CD8-positive, alpha-beta memory T cell (primary cell): ENCODE data around the gene B3GALNT2. TPM values are rescaled to one million over a fixed set of nuclear protein-coding genes. Genes with fewer than 3 reads are reported as not detected.
"Not testable (repeated sequence)": the region's sequence is repeated elsewhere in the genome, so short reads cannot be mapped to it uniquely, and the experiment has no call there.

Source experiments
- CTCF ChIA-PET: fragments of 350-600 bp; sonication (Branson Sonifier 250); formaldehyde crosslinking; loops from one replicate; lab custom pipeline; 2021; ENCODE audit warnings: antibody characterized with exemption; lab: Charles Lee
- POLR2A ChIA-PET: fragments of 350-600 bp; sonication (Branson Sonifier 250); formaldehyde crosslinking; loops from one replicate; lab custom pipeline; 2021; ENCODE audit warnings: antibody characterized with exemption; lab: Charles Lee
- DNase-seq, 5 donors: peaks; one replicate each; pipeline versions ENCODE4 v3.0.0 to v3.0.0-alpha.2; 2020 to 2022; ENCODE audit warnings: mixed read lengths in 1 of 5
- H3K27ac ChIP-seq: one replicate; pipeline ENCODE4 v1.7.0; 2013; ENCODE audit warnings: low read depth, mild to moderate bottlenecking, low read length, moderate library complexity
- H3K27me3 ChIP-seq: 2 replicates; pipeline ENCODE4 v1.7.0; 2013; ENCODE audit warnings: low read length, mild to moderate bottlenecking; ENCODE audit not compliant: insufficient read depth, poor library complexity, severe bottlenecking
- H3K36me3 ChIP-seq: 2 replicates; pipeline ENCODE4 v1.7.0; 2013; ENCODE audit warnings: mild to moderate bottlenecking, low read length, moderate library complexity; ENCODE audit not compliant: insufficient read depth
- H3K4me1 ChIP-seq: 2 replicates; pipeline ENCODE4 v1.7.0; 2013; ENCODE audit warnings: mild to moderate bottlenecking, low read length, moderate library complexity; ENCODE audit not compliant: insufficient read depth
- H3K4me3 ChIP-seq: 2 replicates; pipeline ENCODE4 v1.7.0; 2013; ENCODE audit warnings: mild to moderate bottlenecking, low read length
- H3K9me3 ChIP-seq: 2 replicates; pipeline ENCODE4 v1.7.0; 2013; ENCODE audit warnings: mild to moderate bottlenecking, low read length
- H3K27ac Mint-ChIP-seq, 8 donors: one replicate each; pipeline ENCODE4 v1.8.0; 2020 to 2021; ENCODE audit warnings: mixed read lengths in 8 of 8, mild to moderate bottlenecking in 6 of 8, inconsistent platforms in 3 of 8, moderate library complexity in 3 of 8
- H3K27me3 Mint-ChIP-seq, 2 donors: one replicate each; pipeline ENCODE4 v1.8.0; 2020 to 2021; ENCODE audit warnings: mixed read lengths in 2 of 2, mild to moderate bottlenecking in 1 of 2, moderate library complexity in 1 of 2
- H3K36me3 Mint-ChIP-seq, 3 donors: one replicate each; pipeline ENCODE4 v1.8.0; 2020 to 2021; ENCODE audit warnings: mixed read lengths in 3 of 3, inconsistent platforms in 1 of 3, mild to moderate bottlenecking in 1 of 3
- H3K4me1 Mint-ChIP-seq, 3 donors: one replicate each; pipeline ENCODE4 v1.8.0; 2020 to 2021; ENCODE audit warnings: mixed read lengths in 3 of 3, inconsistent platforms in 1 of 3, mild to moderate bottlenecking in 1 of 3
- H3K4me3 Mint-ChIP-seq, 7 donors: one replicate each; pipeline ENCODE4 v1.8.0; 2020 to 2021; ENCODE audit warnings: mixed read lengths in 7 of 7, mild to moderate bottlenecking in 6 of 7, moderate library complexity in 4 of 7, inconsistent platforms in 2 of 7
- H3K9me3 Mint-ChIP-seq, 5 donors: one replicate each; pipeline ENCODE4 v1.8.0; 2020 to 2022; ENCODE audit warnings: mixed read lengths in 5 of 5, mild to moderate bottlenecking in 3 of 5, moderate library complexity in 2 of 5, inconsistent platforms in 1 of 5
- polyA plus RNA-seq: library from polyadenylated mRNA; unstranded; fragments of 300-500 nt; fragmentation: Illumina TruSeq; gene quantifications from one replicate; pipeline ENCODE4 v1.2.3, GENCODE V29; 2021
- total RNA-seq, 2 experiments: library from RNA; stranded (reverse); gene quantifications; one replicate each; pipeline ENCODE4 v1.2.3, GENCODE V29; 2021

Gene B3GALNT2
- total and polyA plus RNA-seq, 3 experiments from 2014 or later = 5.0 to 15.6 (median 14.4) TPM

DNA sequence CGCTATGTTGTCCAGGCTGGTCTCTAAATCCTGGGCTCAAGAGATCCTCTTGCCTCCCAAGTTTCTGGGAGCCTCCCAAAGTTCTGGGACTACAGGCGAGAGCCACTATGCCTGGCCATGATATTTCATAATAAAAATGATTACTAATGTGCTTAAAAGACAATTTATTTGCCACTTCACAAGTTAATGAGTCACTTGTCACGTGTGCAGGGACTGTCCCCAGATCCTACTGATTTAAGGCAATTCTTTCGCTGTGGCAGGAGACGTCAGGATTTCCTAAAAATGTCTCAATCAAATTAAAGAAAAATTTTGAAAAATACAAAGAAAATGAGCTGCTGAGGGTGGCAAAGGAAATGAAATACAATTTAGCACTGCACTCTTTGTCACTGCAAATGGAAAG lies 43.5 kb downstream of the B3GALNT2 start:
- peaks cover 2 to 13% (median 10%) of the 10 kb centered on the region in 3 donors for H3K36me3 Mint-ChIP-seq
- no peaks in the 10 kb centered on the region for H3K9me3 Mint-ChIP-seq
- Histone ChIP-seq H3K9me3 (no peaks in the 10 kb centered on the region), H3K36me3 (no peaks in the 10 kb centered on the region), H3K4me1 (peaks cover 7% of the 10 kb centered on the region), H3K27ac (no peak overlapping the region), H3K27me3 (no peaks in the 10 kb centered on the region), H3K4me3 (no peak overlapping the region)
- H3K27me3 Mint-ChIP-seq = no peaks in the 10 kb centered on the region
- H3K4me1 Mint-ChIP-seq = peaks cover 10 to 14% (median 13%) of the 10 kb centered on the region in 3 donors
- no peak overlapping the region for H3K27ac Mint-ChIP-seq
- no peak overlapping the region for H3K4me3 Mint-ChIP-seq
- ChIA-PET POLR2A (interaction anchor here (0.7 kb wide), 1 partner anchor 464 kb away, joined by 7 read pairs; no protein-coding TSS in a partner anchor), CTCF (no interaction called here)
- no peak for DNase-seq

DNA sequence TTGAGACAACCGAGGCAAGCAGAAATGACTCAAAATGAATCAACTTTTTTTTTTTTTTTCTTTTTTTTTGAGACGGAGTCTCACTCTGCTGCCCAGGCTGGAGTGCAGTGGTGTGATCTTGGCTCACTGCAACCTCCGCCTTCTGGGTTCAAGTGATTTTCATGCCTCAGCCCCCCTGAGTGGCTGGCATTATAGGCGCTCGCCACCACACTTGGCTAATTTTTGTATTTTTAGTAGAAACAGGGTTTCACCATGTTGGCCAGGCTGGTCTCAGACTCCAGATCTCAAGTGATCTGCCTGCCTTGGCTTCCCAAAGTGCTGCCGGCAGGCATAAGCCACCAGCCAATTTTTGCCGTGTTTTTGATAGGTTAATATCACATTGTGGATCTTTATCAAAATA lies 46.4 kb downstream of the B3GALNT2 start:
- H3K4me3 ChIP-seq, CTCF ChIA-PET, H3K27me3 ChIP-seq, H3K36me3 ChIP-seq, DNase-seq, POLR2A ChIA-PET, H3K4me3 Mint-ChIP-seq, H3K4me1 ChIP-seq, H3K9me3 Mint-ChIP-seq, H3K27ac ChIP-seq, H3K27ac Mint-ChIP-seq, H3K27me3 Mint-ChIP-seq, H3K9me3 ChIP-seq: not testable (repeated sequence)
- H3K36me3 Mint-ChIP-seq = peaks cover 0 to 12% (median 0%) of the 10 kb centered on the region in 3 donors
- peaks cover 10 to 13% (median 12%) of the 10 kb centered on the region in 3 donors for H3K4me1 Mint-ChIP-seq

GRCh38 chr1:235455823-235456222 lies 48.4 kb downstream of the B3GALNT2 start:
- no peak for DNase-seq
- H3K4me3 Mint-ChIP-seq = no peak overlapping the region
- ChIA-PET CTCF (no interaction called here), POLR2A (no interaction called here)
- no peaks in the 10 kb centered on the region for H3K27me3 ChIP-seq
- H3K36me3 ChIP-seq = no peaks in the 10 kb centered on the region
- H3K4me1 Mint-ChIP-seq = no peaks in the 10 kb centered on the region
- peaks cover 0 to 25% (median 0%) of the 10 kb centered on the region in 3 donors for H3K36me3 Mint-ChIP-seq
- H3K9me3 ChIP-seq = no peaks in the 10 kb centered on the region
- H3K4me3 ChIP-seq = no peak overlapping the region
- H3K9me3 Mint-ChIP-seq = no peaks in the 10 kb centered on the region
- no peaks in the 10 kb centered on the region for H3K4me1 ChIP-seq
- H3K27me3 Mint-ChIP-seq = no peaks in the 10 kb centered on the region
- peak overlapping the region in 1 of 8 donors; percentile 12 for H3K27ac Mint-ChIP-seq
- H3K27ac ChIP-seq = no peak overlapping the region

GRCh38 chr1:235455097-235455496 lies 49.2 kb downstream of the B3GALNT2 start:
- no peaks in the 10 kb centered on the region for H3K4me1 Mint-ChIP-seq
- no peak for DNase-seq
- no peak overlapping the region for H3K4me3 Mint-ChIP-seq
- peaks cover 0 to 32% (median 4%) of the 10 kb centered on the region in 3 donors for H3K36me3 Mint-ChIP-seq
- CTCF ChIA-PET = no interaction called here
- Histone ChIP-seq H3K36me3 (no peaks in the 10 kb centered on the region), H3K27ac (no peak overlapping the region), H3K4me3 (no peak overlapping the region), H3K27me3 (no peaks in the 10 kb centered on the region), H3K9me3 (no peaks in the 10 kb centered on the region), H3K4me1 (no peaks in the 10 kb centered on the region)
- H3K27me3 Mint-ChIP-seq = no peaks in the 10 kb centered on the region
- POLR2A ChIA-PET = no interaction called here
- no peak overlapping the region for H3K27ac Mint-ChIP-seq
- no peaks in the 10 kb centered on the region for H3K9me3 Mint-ChIP-seq

- no peak overlapping the region for H3K27ac ChIP-seq
- H3K4me1 Mint-ChIP-seq = no peaks in the 10 kb centered on the region
- H3K27me3 ChIP-seq = no peaks in the 10 kb centered on the region
- CTCF ChIA-PET = interaction anchor here (0.6 kb wide), 1 partner anchor 143 kb away, joined by 3 read pairs; no protein-coding TSS in a partner anchor
- no peak overlapping the region for H3K4me3 ChIP-seq
- H3K4me1 ChIP-seq = no peaks in the 10 kb centered on the region
- H3K36me3 ChIP-seq = no peaks in the 10 kb centered on the region
- peaks cover 0 to 42% (median 5%) of the 10 kb centered on the region in 3 donors for H3K36me3 Mint-ChIP-seq
- POLR2A ChIA-PET = no interaction called here
- no peaks in the 10 kb centered on the region for H3K27me3 Mint-ChIP-seq
- H3K27ac Mint-ChIP-seq = peak overlapping the region in 1 of 8 donors; percentile 81
- no peaks in the 10 kb centered on the region for H3K9me3 Mint-ChIP-seq
- DNase-seq = no peak
- no peaks in the 10 kb centered on the region for H3K9me3 ChIP-seq
- H3K4me3 Mint-ChIP-seq = no peak overlapping the region
Observed at GRCh38 chr1:235454021-235454420, 50.2 kb downstream of the B3GALNT2 start.

DNA sequence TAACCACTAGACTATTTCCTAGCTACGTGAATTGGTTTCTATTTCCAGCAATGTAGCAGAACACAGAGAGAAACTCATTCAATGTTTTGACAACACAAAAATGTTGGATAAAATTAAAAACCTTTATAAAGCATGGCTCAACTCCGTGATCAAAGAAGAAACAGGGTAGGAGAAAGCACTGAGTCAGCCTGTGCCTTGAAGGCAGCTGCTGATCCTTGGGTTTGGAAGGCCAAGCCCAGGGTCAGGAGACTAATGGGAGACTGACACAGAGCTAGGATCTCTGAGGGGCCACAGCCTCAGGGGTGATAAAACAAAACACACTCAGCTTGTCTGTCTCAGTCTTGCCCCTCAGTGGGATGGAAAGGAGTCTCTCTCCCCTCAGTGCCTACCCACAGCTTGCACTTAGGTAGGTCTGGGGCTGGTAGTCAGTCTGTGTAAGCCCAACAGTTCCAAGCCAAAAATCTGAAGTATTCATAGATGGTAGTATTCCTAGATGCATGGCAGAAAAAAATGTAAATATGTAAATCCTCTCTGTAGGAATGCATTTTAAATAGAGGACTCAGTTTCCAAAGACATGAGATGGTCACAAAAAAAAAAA lies 53.3 kb downstream of the B3GALNT2 start:
- Mint-ChIP-seq H3K4me3 (no peak overlapping the region), H3K4me1 (no peaks in the 10 kb centered on the region), H3K27ac (peak overlapping the region in 3 of 8 donors; percentile 63 to 81 (median 81)), H3K27me3 (no peaks in the 10 kb centered on the region), H3K9me3 (no peaks in the 10 kb centered on the region), H3K36me3 (peaks cover 0 to 67% (median 5%) of the 10 kb centered on the region in 3 donors)
- Histone ChIP-seq H3K9me3 (no peaks in the 10 kb centered on the region), H3K4me3 (no peak overlapping the region), H3K27ac (peak overlapping the region; percentile 39), H3K27me3 (no peaks in the 10 kb centered on the region), H3K36me3 (peaks cover 6% of the 10 kb centered on the region), H3K4me1 (no peaks in the 10 kb centered on the region)
- no peak for DNase-seq
- POLR2A ChIA-PET = no interaction called here
- CTCF ChIA-PET = interaction anchor here (1.0 kb wide), 1 partner anchor 34 kb away, joined by 3 read pairs; no protein-coding TSS in a partner anchor

DNA sequence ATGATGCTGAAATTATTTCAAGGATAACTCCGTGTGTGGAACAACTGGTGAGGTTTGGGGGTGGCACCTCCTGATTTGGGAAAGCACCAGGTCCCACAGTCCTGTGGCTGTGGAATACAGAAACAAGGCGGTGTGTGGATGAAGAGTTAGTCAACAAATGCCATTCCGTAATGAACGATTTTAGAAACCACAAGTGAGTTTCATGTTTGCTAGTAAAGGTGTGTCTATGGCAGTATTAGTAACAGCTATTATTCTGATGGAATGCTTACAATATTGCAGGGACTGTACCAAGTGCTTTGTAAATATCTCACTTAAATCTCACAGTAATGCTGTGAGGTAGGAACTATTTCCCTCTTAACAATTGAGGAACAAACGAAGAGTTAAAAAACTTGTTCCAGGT lies 53.8 kb downstream of the B3GALNT2 start:
- peak overlapping the region; percentile 39 for H3K27ac ChIP-seq
- no peak overlapping the region for H3K4me3 ChIP-seq
- Mint-ChIP-seq H3K4me3 (no peak overlapping the region), H3K4me1 (no peaks in the 10 kb centered on the region), H3K27ac (peak overlapping the region in 2 of 8 donors; percentile 2 to 8), H3K27me3 (no peaks in the 10 kb centered on the region), H3K36me3 (peaks cover 0 to 71% (median 8%) of the 10 kb centered on the region in 3 donors), H3K9me3 (no peaks in the 10 kb centered on the region)
- DNase-seq = no peak
- ChIA-PET CTCF (interaction anchor here (1.0 kb wide), 1 partner anchor 34 kb away, joined by 3 read pairs; no protein-coding TSS in a partner anchor), POLR2A (no interaction called here)
- H3K4me1 ChIP-seq = no peaks in the 10 kb centered on the region
- H3K36me3 ChIP-seq = peaks cover 6% of the 10 kb centered on the region
- H3K27me3 ChIP-seq = no peaks in the 10 kb centered on the region
- H3K9me3 ChIP-seq = no peaks in the 10 kb centered on the region

DNA sequence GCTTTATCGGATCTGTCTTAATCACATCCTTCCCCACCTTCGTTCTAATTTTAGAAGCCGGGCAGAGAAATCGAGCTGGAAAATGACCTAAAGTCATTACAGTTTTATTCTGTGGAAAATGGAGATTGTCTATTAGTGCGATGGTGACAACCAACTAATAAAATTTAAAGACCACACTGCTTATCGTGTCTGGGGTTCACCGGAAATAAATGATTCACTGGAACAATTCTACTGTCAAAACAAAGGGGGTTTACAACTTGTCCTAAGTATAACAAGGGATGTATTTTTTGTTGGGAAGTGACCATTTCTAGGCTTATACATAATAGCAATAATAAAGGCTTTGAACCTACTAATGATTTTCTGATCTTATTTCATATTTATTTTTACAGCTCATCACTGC lies 55.6 kb downstream of the B3GALNT2 start:
- no peaks in the 10 kb centered on the region for H3K9me3 Mint-ChIP-seq
- Histone ChIP-seq H3K27me3 (no peaks in the 10 kb centered on the region), H3K36me3 (peaks cover 20% of the 10 kb centered on the region), H3K27ac (no peak overlapping the region), H3K4me1 (no peaks in the 10 kb centered on the region), H3K4me3 (no peak overlapping the region), H3K9me3 (no peaks in the 10 kb centered on the region)
- H3K27me3 Mint-ChIP-seq = no peaks in the 10 kb centered on the region
- no peak overlapping the region for H3K27ac Mint-ChIP-seq
- CTCF ChIA-PET = no interaction called here
- no peak overlapping the region for H3K4me3 Mint-ChIP-seq
- DNase-seq = no peak
- POLR2A ChIA-PET = no interaction called here
- H3K4me1 Mint-ChIP-seq = no peaks in the 10 kb centered on the region
- peaks cover 0 to 79% (median 10%) of the 10 kb centered on the region in 3 donors for H3K36me3 Mint-ChIP-seq
